G401 (cell line): ENCODE data around the gene RIN3. TPM values are rescaled to one million over a fixed set of nuclear protein-coding genes. Genes with fewer than 3 reads are reported as not detected.
"Not testable (repeated sequence)": the region's sequence is repeated elsewhere in the genome, so short reads cannot be mapped to it uniquely, and the experiment has no call there.

Source experiments
- DNase-seq: peaks from one replicate; pipeline ENCODE4 v3.0.0-alpha.2; 2015; ENCODE audit warnings: low spot score
- in situ Hi-C: cut with HindIII; loops from 2 replicates; pipeline ENCODE4 v1.10.0; 2016; ENCODE audit warnings: low sequenced_read_pairs, mixed read lengths
- total RNA-seq: library from RNA; depleted of rRNA; stranded (reverse); fragments of >200 nt; shearing (Covaris generic); gene quantifications from 2 replicates; pipeline ENCODE4 v1.2.3, GENCODE V29; 2014

The RIN3 gene
- total RNA-seq, 1 experiment from 2014 or later: 0.85 TPM

DNA sequence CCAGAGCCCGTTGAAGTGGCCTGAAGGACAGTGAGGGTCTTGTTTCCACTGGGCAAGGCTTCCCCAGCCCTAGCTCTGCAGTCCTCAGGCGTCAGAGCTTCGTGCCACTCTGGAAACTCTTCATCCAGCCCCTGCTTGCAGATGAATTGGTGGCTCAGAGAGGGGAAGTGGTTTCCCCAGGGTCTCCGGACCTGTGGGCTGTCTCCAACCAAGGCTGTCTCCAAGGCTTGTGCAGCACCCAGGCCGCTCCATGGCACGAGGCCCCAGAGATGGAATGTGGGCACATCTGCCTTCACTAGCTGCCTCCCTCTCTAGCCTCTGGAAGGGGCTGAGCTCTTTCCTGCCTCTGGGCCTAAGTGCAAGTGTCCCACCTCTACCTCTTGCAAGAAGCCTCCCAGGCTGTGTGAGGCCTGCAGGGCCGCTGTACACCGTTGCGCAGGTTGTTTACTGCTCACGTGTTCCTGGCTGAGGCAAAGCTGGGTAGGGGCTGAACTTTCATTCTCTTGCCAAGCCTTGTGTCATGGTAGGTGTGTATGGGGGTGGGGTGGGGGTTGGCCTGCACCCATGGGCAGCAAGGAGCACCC is 11.1 kb downstream of the RIN3 start:
- in situ Hi-C loops: no loop called here
- DNase-seq: no peak

DNA sequence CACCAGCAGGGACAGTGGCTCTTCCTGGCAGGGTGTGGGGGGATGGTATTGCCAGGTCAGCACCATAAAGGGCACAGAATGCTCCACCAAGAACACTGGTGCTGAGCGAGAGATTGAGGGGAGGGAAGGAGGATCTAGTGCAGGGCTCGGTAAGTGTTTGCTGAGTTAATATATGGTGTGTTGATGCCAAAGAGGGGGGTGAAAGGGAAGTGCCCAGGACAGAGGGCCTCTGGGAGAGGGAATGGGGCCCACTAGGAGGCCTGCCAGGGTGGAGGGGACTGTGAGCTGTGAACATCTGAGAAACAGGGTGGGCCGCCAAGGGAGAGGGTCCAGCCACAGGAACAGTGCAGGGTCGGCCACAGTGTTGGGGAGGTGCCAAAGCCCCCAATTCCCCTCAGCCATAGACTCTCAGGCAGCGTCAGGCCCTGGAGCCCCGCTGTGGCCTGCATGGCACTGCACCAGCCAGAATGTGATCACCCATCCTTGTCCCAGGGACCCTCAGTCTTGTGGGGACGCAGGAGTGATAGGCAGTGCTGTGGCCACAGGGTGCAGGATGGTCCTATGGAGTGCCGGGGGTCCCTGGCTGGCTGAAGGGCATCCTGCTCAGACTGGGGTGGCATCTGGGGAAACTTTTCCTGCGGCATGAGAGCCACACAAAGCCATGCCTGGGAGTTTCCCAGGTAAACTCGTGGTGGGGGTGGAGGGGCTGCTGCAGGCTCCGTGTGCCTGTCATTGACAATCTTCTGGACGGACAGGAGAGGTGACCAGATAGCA is 11.9 kb downstream of the RIN3 start:
- in situ Hi-C loops: no loop called here

DNA sequence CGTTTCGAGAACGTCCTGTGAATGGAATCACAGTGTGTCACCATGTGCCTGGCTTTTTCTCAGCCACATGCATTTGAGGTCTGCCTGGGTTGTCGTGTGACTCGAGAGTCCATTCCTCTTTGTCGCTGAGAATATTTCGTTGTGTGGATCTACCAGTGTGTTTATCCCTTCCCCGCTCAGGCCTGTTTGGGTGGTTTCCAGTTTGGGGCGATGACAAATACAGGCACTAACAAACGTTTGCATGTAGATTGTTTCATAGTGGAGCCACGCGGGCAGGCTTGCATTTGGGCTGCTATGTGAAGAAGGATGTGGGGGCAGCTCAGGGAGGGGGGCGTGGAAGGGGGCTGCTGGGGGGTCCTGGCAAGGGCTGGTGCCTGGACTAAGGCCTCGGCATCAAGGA is 14.1 kb downstream of the RIN3 start:
- in situ Hi-C loops: no loop called here
- no peak for DNase-seq

More for the DNA sequence above, 11.9 kb downstream of the RIN3 start:
- no peak for DNase-seq

DNA sequence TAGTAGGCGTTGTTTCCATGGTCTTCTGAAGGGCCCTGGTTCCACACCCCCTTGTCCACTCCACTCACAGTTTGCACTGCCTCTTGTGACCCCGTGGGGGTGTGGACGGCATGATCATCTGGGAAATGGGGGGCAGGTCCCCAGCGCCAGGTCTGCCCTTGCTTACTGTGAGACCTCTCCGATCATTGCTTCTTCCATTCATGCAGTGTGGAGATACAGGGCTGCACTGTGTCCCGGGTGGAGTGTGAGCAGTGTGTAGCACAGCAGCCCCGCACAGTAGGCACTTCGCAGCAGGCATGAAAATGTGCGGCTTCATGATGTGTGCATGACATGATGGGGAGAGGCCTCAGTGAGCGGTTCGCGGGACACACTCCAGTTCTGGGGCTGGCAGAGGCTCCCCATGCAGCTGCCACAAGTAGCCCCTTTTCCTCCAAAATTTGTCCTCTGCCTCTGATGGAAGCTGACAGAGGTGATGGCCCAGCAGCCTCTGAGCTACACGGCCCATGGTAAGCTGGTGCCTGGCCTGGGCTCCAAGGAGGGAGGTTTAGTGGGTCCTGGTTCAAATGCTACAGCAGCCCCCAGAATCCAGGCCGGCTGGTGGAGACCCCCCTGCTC is 15.0 kb downstream of the RIN3 start:
- DNase-seq: no peak
- in situ Hi-C loops: no loop called here

DNA sequence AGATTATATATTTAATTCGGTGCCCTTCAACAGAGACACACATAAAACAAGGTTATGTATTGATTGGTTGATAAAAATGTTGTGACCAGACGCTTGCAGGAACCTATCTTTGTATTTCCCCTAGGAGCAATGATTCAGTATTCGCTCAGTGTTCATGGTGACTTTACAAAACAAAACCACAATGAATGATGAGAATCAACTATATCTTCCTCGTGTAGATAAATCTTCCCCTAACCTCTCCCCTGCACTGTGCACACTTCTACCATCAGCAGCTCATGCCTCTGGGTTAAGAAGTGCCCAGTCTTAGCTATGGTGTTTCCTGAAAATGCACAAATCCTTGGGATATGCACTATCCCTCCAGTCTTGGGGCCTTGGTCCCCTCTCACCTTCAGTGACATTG is 16.3 kb downstream of the RIN3 start:
- no peak for DNase-seq
- in situ Hi-C loops: no loop called here

DNA sequence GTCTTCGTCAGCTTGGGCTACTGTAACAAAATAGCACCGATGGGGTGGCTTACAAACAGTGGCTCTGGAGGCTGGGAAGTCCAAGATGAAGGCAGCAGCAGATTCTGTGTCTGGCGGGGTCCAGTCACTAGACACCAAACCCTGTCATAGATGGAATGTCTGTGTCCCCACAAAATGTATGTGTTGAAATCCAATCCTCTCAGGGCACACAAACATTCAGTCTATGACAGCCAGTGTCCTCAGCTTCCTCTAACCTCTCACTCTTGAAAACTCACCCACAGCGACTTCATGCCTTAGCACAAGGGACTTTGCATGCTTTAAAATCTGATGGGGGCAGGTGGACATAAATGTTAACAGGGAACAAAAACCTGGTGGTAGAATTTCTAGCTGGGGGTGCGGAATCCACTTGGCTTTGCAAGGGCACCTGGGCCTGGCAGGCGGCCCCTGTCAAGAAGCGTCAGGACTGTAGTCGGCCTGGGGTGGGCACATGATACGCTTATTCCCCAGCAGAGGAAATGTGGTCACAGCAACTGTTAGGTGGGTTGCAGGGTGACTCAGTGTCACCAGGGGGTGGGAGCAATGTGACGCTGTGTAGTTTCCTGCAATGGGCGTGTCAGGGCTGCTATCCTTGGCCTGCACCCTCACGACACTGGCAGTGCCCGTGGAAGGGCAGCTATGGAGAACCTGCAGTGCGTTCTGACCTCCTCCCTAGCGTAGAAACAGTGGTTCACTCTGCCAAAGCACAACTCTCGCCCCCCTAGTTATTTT is 17.7 kb downstream of the RIN3 start:
- DNase-seq: no peak
- in situ Hi-C loops: no loop called here

DNA sequence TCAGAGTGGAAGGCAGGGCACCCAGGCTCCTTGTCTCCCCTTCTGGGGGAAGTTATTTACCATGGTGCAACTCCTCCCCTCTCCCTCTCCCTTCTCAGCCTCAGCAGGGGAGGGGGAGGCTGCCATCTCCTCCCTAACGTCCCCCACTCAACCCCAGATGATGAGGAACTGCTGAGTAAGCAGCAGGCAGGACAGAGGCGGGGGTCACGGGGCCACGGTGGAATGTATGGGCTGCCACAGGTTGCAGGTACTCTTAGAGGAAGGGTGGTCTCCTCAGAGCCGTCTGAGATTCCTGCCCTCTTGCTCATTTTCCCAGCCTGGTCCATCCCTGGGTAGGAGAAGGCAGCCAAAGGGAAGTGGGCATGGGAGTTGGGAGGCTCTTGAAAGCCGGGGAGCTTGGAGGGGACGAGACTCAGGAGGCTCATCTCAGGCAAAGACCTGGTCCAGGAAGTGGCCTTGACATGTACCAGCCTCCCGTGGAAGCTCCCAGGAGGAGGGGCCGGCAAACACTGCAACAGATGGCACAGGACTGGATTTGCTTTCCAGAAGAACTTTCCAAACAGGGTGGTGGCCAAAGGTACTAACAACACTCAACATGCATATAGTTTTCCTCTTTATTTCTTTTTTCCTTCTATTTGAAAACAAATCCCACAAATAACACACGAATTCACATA is 19.0 kb downstream of the RIN3 start:
- in situ Hi-C loops: no loop called here
- peak; percentile 66 for DNase-seq

DNA sequence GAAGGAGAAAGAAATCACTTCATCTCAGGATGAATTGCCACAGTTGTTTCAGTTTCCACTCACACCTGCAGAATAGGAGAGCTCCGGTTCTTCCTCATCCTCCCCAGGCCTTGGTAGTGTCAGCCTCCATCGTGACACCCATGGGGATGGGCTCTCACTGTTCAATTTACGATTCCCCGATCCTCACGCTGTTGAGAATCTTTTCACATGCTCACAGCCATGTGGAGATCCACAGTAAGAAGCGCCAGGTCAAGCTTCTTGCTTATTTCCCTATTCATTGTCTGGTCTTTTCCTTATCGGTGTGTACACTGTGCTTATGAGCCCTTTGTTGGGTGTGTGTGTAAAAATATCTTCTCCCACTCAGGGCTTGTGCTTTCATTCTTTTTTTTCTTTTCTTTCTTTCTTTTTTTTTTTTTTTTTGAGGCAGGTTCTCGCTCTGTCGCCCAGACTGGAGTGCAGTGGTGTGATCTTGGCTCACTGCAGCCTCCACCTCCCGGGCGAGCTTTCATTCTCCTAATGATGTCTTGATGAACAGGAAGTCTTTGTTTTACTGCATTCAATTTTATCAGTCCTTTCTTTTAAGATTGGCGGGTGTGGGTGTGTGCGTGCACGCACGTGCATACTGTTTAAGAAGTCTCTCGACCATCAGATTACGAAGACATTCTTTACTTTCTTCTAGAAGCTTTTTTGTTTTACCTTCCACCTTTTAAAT is 21.5 kb downstream of the RIN3 start:
- DNase-seq: no peak

DNA sequence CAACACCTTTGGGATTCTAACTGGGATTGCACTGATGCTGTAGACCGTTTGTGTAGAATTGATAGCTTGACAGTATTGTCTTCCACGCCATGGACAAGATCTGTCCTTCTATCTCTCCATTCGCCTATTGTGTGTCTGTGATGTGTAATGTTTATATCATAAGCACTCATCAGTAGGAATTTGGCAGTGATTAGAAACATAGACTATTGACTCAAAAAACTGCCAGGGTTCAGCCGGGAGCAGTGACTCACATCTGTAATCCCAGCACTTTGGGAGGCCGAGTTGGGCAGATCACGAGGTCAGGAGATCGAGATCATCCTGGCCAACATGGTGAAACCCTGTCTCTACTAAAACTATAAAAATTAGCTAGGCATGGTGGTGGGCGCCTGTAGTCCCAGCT is 22.6 kb downstream of the RIN3 start:
- in situ Hi-C loops, DNase-seq: not testable (repeated sequence)

More for the DNA sequence above, 21.5 kb downstream of the RIN3 start:
- in situ Hi-C loops: no loop called here

DNA sequence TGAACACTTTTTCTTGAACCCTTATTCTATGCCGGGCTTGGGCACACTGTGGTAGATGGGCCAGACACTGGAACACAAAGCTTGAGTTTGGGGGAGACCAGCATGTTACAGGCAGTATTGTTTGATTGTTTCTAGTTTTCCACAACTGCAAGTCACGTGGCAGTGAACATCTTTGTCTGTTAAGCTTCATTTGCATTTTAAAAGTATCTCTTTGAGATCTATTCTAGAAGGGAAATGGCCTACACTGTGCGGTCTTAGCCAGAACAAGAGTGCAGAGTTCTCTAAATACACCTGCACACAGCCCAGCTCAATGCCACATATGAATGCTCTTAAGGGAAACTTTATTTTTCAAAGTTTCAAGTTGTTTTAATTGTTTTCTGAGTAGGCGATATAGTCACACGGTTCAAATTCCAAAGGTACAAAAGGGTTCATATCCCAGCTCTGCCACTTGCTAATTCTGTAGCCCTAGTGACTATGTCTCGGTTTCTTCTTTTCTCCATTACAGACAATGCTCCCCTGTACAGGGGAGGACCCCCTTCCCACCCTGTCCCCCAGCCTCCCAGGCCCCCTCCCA is 24.9 kb downstream of the RIN3 start:
- in situ Hi-C loops: no loop called here
- DNase-seq: no peak

DNA sequence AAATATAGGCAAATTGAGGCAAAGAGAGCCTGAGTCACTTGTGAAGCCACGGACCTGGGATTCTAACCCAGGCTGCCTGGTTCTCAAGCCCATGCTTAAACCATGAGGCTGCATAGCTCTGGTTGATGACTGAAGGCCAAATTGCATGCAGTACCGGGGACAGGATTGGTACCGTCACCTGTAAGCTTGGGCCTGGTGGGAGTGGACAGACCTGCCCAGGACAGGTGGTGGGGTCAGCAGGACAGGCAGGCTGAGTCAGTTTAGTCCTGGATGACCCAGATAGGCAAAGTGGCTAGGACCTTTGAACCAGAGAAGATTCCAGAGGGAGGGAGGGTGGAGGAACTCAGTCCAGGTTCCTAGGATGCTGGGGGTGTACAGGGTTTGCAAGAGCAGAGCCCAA is 25.8 kb downstream of the RIN3 start:
- in situ Hi-C loops: no loop called here
- no peak for DNase-seq

DNA sequence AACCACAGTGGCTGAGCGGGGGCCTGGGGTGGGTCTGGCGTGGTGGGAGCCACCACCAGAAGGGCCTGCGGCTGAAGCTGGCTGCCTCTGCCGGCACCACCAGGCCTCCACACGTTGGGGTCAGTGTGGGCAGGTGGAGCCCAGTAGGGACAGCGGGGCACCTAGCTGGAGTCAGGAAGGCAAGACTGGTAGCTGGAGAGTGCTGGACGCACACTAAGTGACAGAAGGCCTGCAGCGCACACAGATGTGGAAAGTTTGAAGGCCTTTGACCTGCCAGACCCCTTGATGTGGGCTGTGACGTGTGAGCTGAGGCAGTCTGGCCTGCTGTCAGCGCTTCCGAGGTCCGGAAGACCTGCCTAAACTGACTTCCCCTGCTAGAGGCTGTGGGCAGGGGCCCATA is 26.3 kb downstream of the RIN3 start:
- DNase-seq: no peak
- in situ Hi-C loops: no loop called here

DNA sequence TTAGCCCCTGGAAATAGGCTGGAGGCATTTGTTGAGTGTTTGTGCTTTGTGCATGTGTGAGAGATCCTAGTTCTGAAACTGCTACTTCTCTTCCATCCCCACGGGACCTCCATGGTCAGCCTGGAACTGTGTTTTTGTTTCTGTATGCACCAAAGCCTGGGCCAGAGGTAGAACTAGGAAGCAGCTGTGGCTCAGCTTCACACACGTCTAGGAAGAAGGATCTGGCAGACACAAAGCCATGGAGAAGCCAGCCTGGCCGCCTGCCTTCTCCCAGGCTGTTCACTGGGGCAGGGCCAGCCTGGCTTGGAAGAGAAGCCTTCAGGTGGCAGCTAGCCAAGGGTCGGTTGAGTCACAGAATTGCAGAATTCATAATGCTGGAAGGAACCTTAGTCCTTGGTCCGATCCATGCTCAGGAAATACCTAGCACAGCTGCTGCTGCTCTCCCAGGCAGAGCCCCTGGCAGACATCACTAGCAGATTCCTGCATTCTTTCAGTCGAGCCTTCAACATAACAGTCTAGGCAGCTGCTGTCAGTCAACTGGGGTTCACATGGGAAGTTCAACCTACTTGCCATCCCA is 27.0 kb downstream of the RIN3 start:
- in situ Hi-C loops: no loop called here
- DNase-seq: peak; percentile 81

DNA sequence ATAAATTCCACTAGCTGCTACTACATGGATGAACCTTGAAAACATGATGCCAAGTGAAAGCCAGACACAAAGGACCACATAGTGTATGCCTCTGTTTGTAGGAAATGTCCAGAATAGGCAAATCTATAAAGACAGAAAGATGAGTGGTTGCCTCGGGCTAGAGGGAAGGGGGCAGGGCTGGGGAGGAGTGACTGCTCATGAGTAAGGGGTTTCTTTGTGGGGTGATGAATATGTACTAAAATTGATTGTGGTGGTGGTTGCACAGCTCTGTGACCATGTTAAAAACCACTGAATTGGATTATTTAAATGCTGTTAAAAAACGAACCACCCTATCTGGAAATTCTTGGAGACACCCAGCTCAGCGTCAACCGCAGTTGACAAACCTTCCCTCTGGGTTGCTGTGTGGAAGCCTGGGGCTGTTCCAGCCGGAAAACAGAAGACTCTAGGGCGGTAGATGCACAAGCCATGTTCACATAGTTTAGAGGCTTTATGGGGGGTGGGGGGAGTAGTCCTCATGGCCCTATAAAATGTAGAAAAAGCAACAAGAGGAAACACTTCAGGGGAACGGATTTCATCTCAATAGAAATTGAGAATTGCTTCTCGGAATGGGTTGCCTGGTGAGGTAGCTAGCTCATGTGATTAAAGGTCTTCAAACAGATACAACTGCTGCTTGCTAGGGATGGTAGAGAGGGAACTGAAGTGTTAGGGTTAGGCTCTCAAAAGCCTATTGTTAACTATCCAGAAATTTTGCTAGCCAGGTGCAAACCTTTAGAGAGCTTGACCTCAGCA is 29.4 kb downstream of the RIN3 start:
- in situ Hi-C loops: no loop called here
- DNase-seq: no peak

DNA sequence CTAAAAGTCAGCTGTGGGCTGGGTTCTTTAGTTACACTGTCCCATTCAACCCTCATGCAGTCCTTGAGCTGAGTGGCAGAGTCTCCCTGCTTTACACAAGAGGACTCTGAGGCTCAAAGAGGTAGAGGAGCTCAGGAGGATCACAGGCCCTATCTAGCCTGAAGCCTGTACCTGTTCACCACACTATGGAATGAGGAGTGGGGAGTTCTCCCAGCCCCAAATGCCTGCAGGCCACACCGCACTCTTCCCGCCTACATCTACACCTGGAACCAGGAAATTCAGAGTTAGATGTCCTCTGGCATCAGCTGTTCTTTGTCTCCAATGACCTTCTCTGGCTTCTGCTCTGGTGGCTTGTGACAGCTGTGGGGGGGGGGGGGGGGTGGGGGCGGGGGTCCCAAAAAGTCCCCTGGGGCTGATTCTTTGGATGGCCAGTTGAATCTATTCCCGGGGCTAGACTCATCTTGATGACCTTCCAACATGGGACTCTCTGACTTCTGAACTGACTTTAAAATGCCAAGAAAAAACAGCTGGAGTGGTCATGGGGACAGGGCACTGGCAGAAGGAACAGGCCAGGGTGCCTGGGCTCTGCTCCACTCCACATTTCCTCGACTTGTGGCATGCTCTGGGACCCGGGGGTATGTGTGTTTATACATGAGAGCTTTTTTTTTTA is 30.6 kb downstream of the RIN3 start:
- in situ Hi-C loops: no loop called here
- no peak for DNase-seq

DNA sequence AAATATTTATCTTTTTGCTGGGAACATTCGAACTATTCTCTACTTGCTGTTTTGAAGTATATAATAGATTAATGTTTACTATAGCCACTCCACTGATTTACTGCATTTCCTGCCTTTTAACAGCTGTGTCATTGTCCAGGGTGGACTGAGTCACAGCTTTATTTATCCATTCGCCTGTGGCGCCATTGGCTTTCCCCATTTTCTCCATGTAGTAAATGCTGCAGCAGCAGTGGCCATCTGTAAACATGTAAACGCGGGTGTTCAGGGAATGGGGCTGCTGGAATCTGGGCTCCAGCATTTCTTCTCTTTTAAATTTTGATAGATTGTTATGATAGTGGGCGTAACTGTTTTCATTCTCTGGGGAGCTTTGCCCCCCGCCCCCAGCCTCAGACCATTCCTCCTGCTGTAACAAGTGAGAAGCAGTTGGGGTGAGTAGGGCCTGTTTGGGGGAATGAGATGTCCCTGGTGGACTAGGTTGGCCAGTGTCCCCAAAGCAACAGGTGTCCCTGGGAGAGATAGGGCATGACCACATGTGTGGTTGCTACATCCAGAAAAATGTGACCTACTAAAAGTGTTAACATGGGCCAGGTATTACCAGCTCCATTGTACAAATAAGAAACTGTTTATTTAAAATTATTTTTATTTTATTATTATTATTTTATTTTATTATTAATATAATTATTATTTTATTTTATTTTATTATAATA is 32.9 kb downstream of the RIN3 start:
- DNase-seq: no peak

More for the DNA sequence above, 32.9 kb downstream of the RIN3 start:
- in situ Hi-C loops: no loop called here
